HT1080 (cell line): ENCODE data around the gene CTNNA2. TPM values are rescaled to one million over a fixed set of nuclear protein-coding genes. Genes with fewer than 3 reads are reported as not detected.

Source experiments
- DNase-seq: peaks from one replicate; pipeline ENCODE4 v3.0.0-alpha.2; 2015; ENCODE audit warnings: low read depth
- total RNA-seq: library from RNA; depleted of rRNA; stranded (reverse); fragments of >200 nt; shearing (Covaris generic); gene quantifications from 2 replicates; pipeline ENCODE4 v1.2.3, GENCODE V29; 2014

CTNNA2 gene
- total RNA-seq, 1 experiment from 2014 or later: not detected

DNA sequence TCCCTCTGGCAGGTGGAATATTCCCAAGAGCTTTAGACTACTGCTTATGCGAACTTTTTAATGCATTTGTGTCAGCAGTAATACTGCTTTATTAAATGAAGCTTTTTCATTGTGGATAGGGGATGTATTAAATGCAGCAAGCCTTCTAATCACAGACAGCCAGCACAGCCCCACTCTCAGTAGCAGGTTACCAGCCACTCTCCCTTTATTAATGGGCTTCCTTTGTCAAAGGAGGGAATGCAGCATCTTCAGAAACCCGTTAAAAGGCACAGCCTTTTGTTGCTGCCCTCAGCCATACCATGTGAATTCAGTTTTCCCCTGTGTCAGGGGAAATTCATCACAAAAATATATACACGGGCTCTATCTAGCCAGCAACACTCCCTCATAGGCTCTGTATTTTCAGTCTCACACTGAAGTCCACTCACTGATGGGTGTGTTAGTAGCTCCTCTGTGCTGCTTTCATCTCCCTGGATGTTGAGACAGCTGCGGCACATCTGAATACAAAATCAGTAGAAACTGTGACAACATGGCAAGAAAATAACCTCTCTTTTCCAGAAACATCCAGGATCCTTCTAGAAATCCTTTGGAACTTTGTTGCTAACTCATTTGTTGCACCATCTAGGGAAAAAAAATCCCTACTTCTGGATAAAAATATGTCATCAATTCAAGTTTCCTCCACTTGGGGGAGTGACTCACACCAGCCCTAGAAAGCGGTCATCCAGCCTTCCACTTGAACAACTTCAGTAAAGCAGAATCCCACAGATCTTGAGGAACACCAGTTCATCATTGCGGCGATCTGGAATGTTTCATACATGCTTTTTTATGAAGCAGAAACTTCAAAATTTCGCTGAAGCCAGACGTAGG is 743.3 kb downstream of the CTNNA2 start:
- peak; percentile 44 for DNase-seq

- no peak for DNase-seq
Measured at GRCh38 chr2:80256782-80257167, 743.9 kb downstream of the CTNNA2 start.

GRCh38 chr2:80257450-80257849 is 744.6 kb downstream of the CTNNA2 start:
- DNase-seq: no peak

- DNase-seq: no peak
Measured at GRCh38 chr2:80258341-80258740, 745.5 kb downstream of the CTNNA2 start.

- DNase-seq: no peak
Measured at GRCh38 chr2:80258793-80259192, 745.9 kb downstream of the CTNNA2 start.

GRCh38 chr2:80259292-80259691 is 746.4 kb downstream of the CTNNA2 start:
- DNase-seq: no peak

GRCh38 chr2:80266231-80266630 is 753.4 kb downstream of the CTNNA2 start:
- DNase-seq: no peak

GRCh38 chr2:80269806-80270205 is 757.0 kb downstream of the CTNNA2 start:
- DNase-seq: no peak

GRCh38 chr2:80280598-80280997 is 767.7 kb downstream of the CTNNA2 start:
- DNase-seq: no peak

- DNase-seq: no peak
Measured at GRCh38 chr2:80281049-80281448, 768.2 kb downstream of the CTNNA2 start.

DNA sequence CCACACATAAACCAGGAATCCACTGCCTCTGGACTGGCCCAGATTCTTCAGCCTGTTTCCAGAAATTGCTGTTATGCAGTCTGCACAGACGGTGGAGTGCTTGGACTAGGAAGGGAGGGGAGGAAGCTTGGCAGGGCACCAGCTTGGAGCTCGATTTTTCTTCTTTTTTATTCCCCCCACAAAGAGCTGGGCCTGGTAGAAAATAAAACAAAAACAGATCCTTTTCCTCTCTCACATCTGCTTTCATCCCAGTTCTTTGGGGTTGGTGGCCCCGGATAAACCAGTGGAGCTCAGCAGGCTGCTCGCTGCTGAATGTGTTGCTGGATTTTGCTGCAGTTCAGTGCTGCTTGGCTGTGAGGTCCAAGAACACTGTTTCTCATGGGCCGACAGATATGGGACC is 775.7 kb downstream of the CTNNA2 start:
- DNase-seq: no peak

DNA sequence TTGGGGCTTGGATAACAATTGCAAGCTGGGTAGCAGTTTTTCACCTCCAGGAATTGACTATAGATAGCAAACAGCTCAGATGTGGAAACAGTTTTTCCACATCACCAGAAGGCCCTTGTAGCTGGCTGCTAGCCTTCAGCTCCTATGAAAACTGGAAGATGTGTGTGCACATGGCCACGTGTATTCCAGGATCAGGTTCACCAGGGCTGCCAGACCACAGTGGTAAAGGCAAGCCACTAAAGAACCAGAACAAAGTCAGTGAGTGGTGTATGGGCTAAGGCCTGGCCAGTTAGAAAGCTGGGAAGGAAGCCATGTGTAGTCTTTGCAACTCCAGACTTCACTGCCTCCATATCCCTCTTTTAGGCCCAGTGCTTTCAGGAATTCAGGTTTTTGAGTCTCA is 778.8 kb downstream of the CTNNA2 start:
- no peak for DNase-seq

GRCh38 chr2:80292474-80292873 is 779.6 kb downstream of the CTNNA2 start:
- DNase-seq: no peak

GRCh38 chr2:80293039-80293438 is 780.2 kb downstream of the CTNNA2 start:
- DNase-seq: no peak

GRCh38 chr2:80298954-80299353 is 786.1 kb downstream of the CTNNA2 start:
- no peak for DNase-seq

- no peak for DNase-seq
Measured at GRCh38 chr2:80299661-80300060, 786.8 kb downstream of the CTNNA2 start.

- no peak for DNase-seq
Measured at GRCh38 chr2:80300346-80300745, 787.5 kb downstream of the CTNNA2 start.

DNA sequence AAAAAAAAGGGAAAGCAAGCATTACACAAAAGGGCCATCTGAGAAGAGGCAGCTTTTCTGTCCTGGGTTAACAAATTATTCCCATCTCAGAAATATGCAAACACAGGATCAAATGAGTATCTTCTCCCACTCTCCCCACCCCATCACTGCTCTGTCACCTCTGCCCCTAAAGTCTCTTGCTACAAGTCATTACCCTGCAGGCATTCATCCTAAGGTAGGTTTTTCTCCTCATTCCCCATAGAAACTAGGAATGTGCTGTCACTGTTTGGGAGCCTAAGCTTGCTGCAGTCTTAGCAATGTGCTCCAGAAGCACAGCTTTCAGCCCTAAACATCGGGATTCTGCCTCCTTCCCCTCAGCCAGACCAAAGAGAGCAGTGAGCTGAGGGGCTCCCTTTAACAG is 788.1 kb downstream of the CTNNA2 start:
- DNase-seq: no peak

GRCh38 chr2:80302001-80302313 is 789.1 kb downstream of the CTNNA2 start:
- DNase-seq: no peak

DNA sequence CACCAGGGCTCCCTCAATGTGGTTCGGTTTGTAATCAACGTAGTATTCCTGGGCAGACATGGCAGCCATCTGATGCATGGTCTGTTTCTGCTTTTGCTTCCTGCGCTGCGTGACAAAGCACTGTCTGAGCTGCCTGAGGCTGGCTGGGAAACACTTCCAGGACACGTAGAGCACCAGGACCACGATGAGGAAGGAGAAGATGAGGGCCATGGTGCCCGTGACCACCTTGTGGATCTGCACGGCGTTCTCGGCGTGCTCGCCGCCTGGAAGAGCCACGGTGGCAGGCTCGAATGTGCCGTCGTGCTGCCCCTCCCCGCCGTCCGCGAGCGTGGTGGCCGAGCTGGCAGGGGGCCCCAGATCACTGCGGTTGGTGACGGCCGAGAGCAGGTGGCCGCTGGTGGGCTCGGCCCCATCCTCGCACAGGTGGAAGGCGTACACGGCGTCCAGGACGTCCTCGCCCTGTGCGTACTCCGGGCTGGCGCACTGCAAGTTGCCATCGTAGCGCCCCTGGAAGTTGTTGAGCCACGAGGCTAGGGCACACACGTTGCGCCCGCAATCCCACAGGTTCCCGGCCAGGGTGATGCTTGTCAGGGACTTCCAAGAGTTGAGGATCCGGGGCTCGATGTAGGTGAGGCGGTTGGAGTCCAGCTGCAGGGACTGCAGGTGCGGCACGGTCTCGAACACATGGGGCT is 789.6 kb downstream of the CTNNA2 start:
- no peak for DNase-seq

DNA sequence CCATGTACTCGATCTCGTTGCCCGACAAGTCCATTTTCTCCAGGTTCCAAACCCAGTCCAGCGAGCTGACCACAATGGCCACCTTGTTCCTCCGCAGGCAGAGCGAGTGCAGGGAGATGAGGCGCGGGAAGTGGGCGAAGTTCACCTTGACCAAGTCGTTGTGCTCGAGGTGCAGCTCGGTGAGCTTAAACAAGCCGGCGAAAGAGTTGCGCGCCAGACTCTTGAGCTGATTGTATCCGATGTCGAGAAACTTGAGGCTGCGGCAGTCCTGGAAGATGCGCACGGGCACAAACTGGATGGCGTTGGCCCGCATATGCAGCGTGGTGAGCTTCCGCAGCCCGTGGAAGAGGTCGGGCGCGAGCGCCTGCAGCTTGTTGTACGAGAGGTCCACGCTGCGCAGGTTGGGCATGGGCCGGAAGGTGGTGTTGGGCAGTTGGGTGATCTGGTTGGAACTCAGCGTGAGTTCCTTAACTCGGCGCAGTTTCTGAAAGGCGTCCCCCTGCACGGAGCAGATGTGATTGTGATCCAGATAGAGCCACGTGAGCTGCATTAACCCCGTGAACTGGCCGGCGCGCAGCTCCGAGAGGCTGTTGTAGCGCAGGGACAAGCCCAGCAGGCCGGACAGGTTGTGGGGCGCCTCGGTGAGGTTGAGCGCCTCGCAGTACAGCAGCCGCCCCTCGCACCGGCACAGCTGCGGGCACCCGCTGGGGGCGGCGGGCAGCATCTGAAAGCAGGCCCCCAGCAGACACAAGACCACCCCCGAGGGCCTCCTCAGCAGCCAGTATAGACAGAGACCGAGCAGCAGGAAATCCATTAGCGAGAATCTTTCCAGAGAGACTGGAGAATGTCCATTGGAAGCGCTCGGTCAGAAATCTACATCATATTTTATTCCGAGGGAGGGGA is 790.4 kb downstream of the CTNNA2 start:
- DNase-seq: no peak
